ENCODE results near the gene RXRA. TPM values are rescaled to one million over a fixed set of nuclear protein-coding genes. Genes with fewer than 3 reads are reported as not detected.

RXRA gene
- total RNA-seq, 4 donors from 2014 or later: 17.1 to 84.6 (median 24.0) TPM

DNA sequence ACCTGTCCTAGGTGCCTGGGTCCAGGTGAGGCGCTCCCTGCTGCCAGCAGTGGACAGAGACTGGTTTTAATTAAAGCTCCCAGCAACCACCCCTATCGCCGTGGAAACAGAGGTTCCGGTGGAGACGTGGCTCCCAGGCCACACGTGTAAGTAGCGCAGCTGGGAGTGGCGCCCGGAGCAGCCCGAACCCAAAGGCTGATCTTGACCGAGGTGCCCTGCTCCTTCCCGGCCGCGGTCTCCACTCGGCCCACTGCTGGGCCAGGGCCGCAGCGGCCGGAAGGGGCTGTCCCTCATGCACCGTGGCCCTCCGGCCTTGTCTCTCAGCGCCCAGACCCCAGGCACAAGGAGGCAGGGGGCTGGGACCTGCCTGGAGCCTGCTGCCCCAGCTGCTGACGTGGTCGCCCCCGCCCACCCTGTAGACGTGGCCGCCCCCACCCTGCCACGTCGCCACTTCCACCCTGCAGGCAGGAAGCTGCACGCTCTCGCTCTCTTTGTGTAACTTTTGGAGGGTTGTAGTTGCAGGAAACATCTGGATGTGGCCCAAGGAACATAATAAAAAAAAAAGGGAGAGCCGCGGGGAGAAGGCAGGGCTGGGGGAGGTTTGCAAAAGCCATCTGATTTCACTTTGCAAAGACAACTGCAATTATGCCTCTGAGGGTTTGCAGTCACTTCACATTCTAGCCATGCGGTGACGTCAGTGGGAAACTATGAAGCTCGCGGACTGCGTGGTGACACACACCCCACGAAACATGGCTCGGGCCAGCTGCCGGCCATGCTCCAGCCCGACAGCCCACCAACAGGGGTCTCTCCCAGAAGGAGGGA lies 129.9 kb downstream of the RXRA start:
- Histone ChIP-seq H3K27me3 (no peaks in the 10 kb centered on the region), H3K9me3 (no peaks in the 10 kb centered on the region), H3K4me3 (peak overlapping the region; percentile 19 to 21), H3K36me3 (no peaks in the 10 kb centered on the region), H3K4me1 (peaks cover 10 to 14% of the 10 kb centered on the region in 2 donors), H3K27ac (peak overlapping the region; percentile 90 to 94)
- intact Hi-C loops (cut with DNase I; ENCODE audit: low total_unique reads): loop anchor here (10.0 kb wide), 2 partner anchors 189 to 279 kb away; partner anchors contain the start of gene COL5A1
- DNase-seq: peak; percentile 92 to 95
- TF ChIP-seq CTCF (IDR thresholded peaks at IDR 0.05) (peak in 1 of 4 experiments; percentile 3), POLR2A (IDR thresholded peaks at IDR 0.05) (peak; percentile 10 to 68)

DNA sequence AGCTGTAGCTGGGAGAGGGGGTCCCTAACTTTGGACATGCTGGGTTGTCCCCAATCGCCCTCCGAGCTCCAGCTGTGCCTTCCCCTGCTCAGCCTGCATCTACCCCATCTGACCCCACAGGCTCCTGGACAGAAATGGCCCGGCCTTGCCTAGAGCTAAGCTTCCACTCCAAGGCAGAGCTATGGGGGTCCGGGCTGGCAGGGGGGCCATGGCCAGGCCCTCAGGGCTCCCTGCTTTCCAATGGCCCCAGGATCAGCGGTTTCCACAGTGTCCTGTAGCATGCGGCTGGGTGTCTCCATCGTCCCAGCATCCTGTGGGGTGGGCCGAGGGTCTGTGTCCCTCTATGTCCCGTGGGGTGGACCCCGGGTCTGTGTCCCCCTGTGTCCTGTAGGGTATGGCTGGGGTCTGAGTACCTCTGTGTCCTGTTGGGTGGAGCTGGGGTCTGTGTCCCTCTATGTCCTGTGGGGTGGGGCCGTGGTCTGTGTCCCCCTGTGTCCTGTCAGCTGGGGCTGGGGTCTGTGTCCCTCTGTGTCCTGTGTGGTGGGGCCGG lies 130.6 kb downstream of the RXRA start:
- Histone ChIP-seq H3K27ac (peak overlapping the region; percentile 90 to 94), H3K4me1 (peaks cover 10 to 14% of the 10 kb centered on the region in 2 donors), H3K27me3 (no peaks in the 10 kb centered on the region), H3K36me3 (no peaks in the 10 kb centered on the region), H3K9me3 (no peaks in the 10 kb centered on the region), H3K4me3 (peak overlapping the region in 1 of 2 donors; percentile 21)
- DNase-seq: no peak
- no peak for TF ChIP-seq POLR2A (IDR thresholded peaks at IDR 0.05)
- TF ChIP-seq CTCF (IDR thresholded peaks at IDR 0.05): no peak
- intact Hi-C loops (cut with DNase I; ENCODE audit: low total_unique reads): loop anchor here (10.0 kb wide), 2 partner anchors 188 to 278 kb away; partner anchors contain the start of gene COL5A1

GRCh38 chr9:134457321-134458206 lies 131.3 kb downstream of the RXRA start:
- H3K4me3 ChIP-seq: no peak overlapping the region
- peak overlapping the region; percentile 90 to 94 for H3K27ac ChIP-seq
- H3K9me3 ChIP-seq: no peaks in the 10 kb centered on the region
- intact Hi-C loops (cut with DNase I; ENCODE audit: low total_unique reads): loop anchor here (10.0 kb wide), 2 partner anchors 187 to 277 kb away; partner anchors contain the start of gene COL5A1
- peaks cover 10 to 14% of the 10 kb centered on the region in 2 donors for H3K4me1 ChIP-seq
- TF ChIP-seq POLR2A (IDR thresholded peaks at IDR 0.05): no peak
- TF ChIP-seq CTCF (IDR thresholded peaks at IDR 0.05): no peak
- H3K27me3 ChIP-seq: no peaks in the 10 kb centered on the region
- no peak for DNase-seq
- no peaks in the 10 kb centered on the region for H3K36me3 ChIP-seq

DNA sequence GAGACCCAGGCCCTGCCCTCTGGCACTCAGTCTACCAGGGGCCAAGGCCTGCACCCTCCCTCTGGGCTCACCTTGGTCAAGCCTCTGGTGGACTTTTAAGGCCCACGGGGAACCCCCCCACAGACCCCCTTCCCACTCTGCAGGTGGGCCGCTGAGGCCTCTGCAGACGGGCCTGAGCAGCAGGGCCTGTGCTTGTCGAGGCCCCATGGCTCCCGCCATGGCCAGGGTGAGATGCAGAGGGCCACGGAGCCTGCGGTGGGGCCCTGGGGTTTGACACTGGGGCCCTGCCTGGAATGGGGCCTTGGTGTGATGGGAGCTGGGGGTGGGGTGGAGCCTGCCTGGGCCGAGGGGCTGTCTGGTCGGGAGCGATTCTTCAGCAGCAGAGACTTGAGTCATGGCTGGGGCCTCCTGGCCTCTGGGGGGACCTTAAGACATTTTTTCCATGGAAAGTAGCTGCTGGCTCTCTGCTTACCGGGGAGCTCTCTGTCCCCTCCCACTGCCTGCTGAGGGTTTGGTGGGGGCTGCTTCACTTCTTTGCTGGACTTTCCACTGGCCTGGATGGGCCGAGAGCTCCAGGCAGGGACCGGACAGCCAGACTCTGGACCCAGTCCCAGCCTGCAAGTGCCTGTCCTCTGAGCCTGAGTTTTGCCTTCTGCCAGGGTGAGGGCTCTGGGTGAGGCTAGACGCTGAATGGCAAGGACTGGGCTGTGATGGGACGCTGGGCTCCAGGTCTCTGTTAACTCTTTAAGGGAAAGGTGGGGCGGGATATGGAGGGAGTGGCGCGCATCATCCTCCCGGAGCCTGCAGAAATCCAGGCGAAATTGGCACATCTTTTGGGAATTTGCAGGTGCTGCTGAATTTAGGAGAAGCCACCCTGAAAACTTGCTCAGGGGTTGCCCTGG lies 132.2 kb downstream of the RXRA start:
- intact Hi-C loops (cut with DNase I; ENCODE audit: low total_unique reads): loop anchor here (10.0 kb wide), 2 partner anchors 186 to 276 kb away; partner anchors contain the start of gene COL5A1
- H3K27ac ChIP-seq: peak overlapping the region; percentile 90 to 94

More for the DNA sequence above, 132.2 kb downstream of the RXRA start:
- Histone ChIP-seq H3K4me1 (peaks cover 10 to 14% of the 10 kb centered on the region in 2 donors), H3K36me3 (no peaks in the 10 kb centered on the region), H3K9me3 (no peaks in the 10 kb centered on the region), H3K4me3 (no peak overlapping the region), H3K27me3 (no peaks in the 10 kb centered on the region)
- TF ChIP-seq POLR2A (IDR thresholded peaks at IDR 0.05) (no peak), CTCF (IDR thresholded peaks at IDR 0.05) (no peak)
- peak in 1 of 2 donors; percentile 63 for DNase-seq
